HepG2 (cell line): ENCODE data around the gene KNG1. TPM values are rescaled to one million over a fixed set of nuclear protein-coding genes. Genes with fewer than 3 reads are reported as not detected.

Experiments used
- AGO1 ChIP-seq: fragments of 200-400 bp; formaldehyde crosslinking; IDR thresholded peaks from 2 replicates; pipeline ENCODE4 v1.6.1; 2017; ENCODE audit warnings: mild to moderate bottlenecking, low read depth, low read length, moderate library complexity; ENCODE audit not compliant: poor library complexity, severe bottlenecking
- FOXK1 ChIP-seq: sonication (generic); formaldehyde crosslinking; IDR thresholded peaks from 2 replicates; pipeline ENCODE4 v1.4.0; 2020; ENCODE audit warnings: low read depth, missing genetic modification reagents, borderline replicate concordance
- JARID2 ChIP-seq: sonication (generic); formaldehyde crosslinking; IDR thresholded peaks from 2 replicates; pipeline ENCODE4 v1.8.1; 2023; ENCODE audit warnings: missing genetic modification reagents, inconsistent platforms; ENCODE audit not compliant: insufficient replicate concordance
- MBD4 ChIP-seq: IDR thresholded peaks from 2 replicates; pipeline ENCODE4 v1.6.1; 2012; ENCODE audit warnings: low read length, inconsistent platforms, borderline replicate concordance
- MTF2 ChIP-seq: sonication (generic); formaldehyde crosslinking; IDR thresholded peaks from 2 replicates; pipeline ENCODE4 v1.5.0; 2020; ENCODE audit warnings: missing genetic modification reagents, borderline replicate concordance
- PTBP1 ChIP-seq: fragments of 200-400 bp; formaldehyde crosslinking; IDR thresholded peaks from 2 replicates; pipeline ENCODE4 v1.6.1; 2018; ENCODE audit warnings: low read length, low read depth; ENCODE audit not compliant: poor library complexity, severe bottlenecking
- RARA ChIP-seq: IDR thresholded peaks from 2 replicates; pipeline ENCODE4 v1.6.1; 2016; ENCODE audit warnings: missing genetic modification reagents, missing compliant biosample characterization
- SIN3B ChIP-seq: fragments of 150-350 bp; IDR thresholded peaks from 2 replicates; pipeline ENCODE4 v1.6.1; 2014; ENCODE audit warnings: low read length
- SOX13 ChIP-seq, 3 experiments: fragments of 450-650 bp in 1 of 3; sonication (generic) in 1 of 3; formaldehyde crosslinking in 1 of 3; IDR thresholded peaks in 2 of 3; conservative IDR thresholded peaks in 1 of 3; 2 replicates each; pipeline versions ENCODE4 v1.5.0 to v1.6.1; 2016 to 2020; ENCODE audit warnings: antibody characterized with exemption in 1 of 3, mild to moderate bottlenecking in 1 of 3, missing compliant biosample characterization in 1 of 3, missing genetic modification reagents in 1 of 3, moderate library complexity in 1 of 3
- SP2 ChIP-seq: sonication (generic); formaldehyde crosslinking; IDR thresholded peaks from 2 replicates; pipeline ENCODE4 v1.5.1; 2020; ENCODE audit warnings: mild to moderate bottlenecking, missing genetic modification reagents
- ZNF460 ChIP-seq: sonication (generic); formaldehyde crosslinking; IDR thresholded peaks from 2 replicates; pipeline ENCODE4 v1.5.1; 2020; ENCODE audit warnings: missing genetic modification reagents, mild to moderate bottlenecking, borderline replicate concordance
- ZNF557 ChIP-seq: sonication (generic); formaldehyde crosslinking; IDR thresholded peaks from 2 replicates; pipeline ENCODE4 v1.4.0; 2020; ENCODE audit warnings: missing genetic modification reagents
- ZNF7 ChIP-seq: IDR thresholded peaks from 2 replicates; pipeline ENCODE4 v1.6.1; 2016; ENCODE audit warnings: missing biosample characterization, missing genetic modification reagents
- ZNF772 ChIP-seq: sonication (generic); formaldehyde crosslinking; IDR thresholded peaks from 2 replicates; pipeline ENCODE4 v1.5.0; 2020; ENCODE audit warnings: mild to moderate bottlenecking, missing genetic modification reagents
- ZNF839 ChIP-seq: sonication (generic); formaldehyde crosslinking; IDR thresholded peaks from 2 replicates; pipeline ENCODE4 v1.4.0; 2020; ENCODE audit warnings: missing genetic modification reagents, mild to moderate bottlenecking, borderline replicate concordance
- polyA plus RNA-seq, 8 experiments: library from polyadenylated mRNA; depleted of rRNA in 3 of 8; stranded (reverse) in 7 of 8; unstranded in 1 of 8; fragments of >200 nt; fragmentation: Illumina TruSeq in 4 of 8; extraction: Trizol in 4 of 8; gene quantifications; 2 replicates each; pipeline versions ENCODE4 v1.2.1 to v1.2.3, GENCODE V29; 2011 to 2016; ENCODE audit warnings: low read depth in 4 of 8, missing spikeins in 1 of 8, mixed read lengths in 1 of 8; ENCODE audit not compliant: insufficient read depth in 1 of 8
- total RNA-seq, 5 experiments: library from RNA; depleted of rRNA; stranded (reverse); fragments of >200 nt; fragmentation: Illumina TruSeq; extraction: Trizol; gene quantifications; 2 replicates each; pipeline ENCODE4 v1.2.3, GENCODE V29; 2016; ENCODE audit warnings: low read depth in 1 of 5
- TF ChIP-seq, protein P1 (sequence below): sonication (generic); formaldehyde crosslinking; IDR thresholded peaks from 2 replicates; pipeline ENCODE4 v1.5.1; 2020; ENCODE audit warnings: mild to moderate bottlenecking, moderate library complexity, missing genetic modification reagents
- TF ChIP-seq, protein P2 (sequence below): sonication (generic); formaldehyde crosslinking; IDR thresholded peaks from 2 replicates; pipeline ENCODE4 v1.8.0; 2022; ENCODE audit warnings: missing genetic modification reagents, mild to moderate bottlenecking, moderate library complexity, borderline replicate concordance
- TF ChIP-seq, protein P3 (sequence below): sonication (generic); formaldehyde crosslinking; conservative IDR thresholded peaks from 2 replicates; pipeline ENCODE4 v1.4.0; 2020; ENCODE audit warnings: missing genetic modification reagents
- TF ChIP-seq, protein P4 (sequence below): sonication (generic); formaldehyde crosslinking; IDR thresholded peaks from 2 replicates; pipeline ENCODE4 v1.4.0; 2020; ENCODE audit warnings: missing genetic modification reagents
- TF ChIP-seq, protein P5 (sequence below): sonication (generic); formaldehyde crosslinking; IDR thresholded peaks from 2 replicates; pipeline ENCODE4 v1.4.0; 2020; ENCODE audit warnings: mild to moderate bottlenecking, missing genetic modification reagents

The KNG1 gene
- total and polyA plus RNA-seq, 2 of the 13 experiments (the other 11 are each of a cell fraction or from before 2014, with no cell fraction given), result 6.5 to 7.0 TPM

DNA sequence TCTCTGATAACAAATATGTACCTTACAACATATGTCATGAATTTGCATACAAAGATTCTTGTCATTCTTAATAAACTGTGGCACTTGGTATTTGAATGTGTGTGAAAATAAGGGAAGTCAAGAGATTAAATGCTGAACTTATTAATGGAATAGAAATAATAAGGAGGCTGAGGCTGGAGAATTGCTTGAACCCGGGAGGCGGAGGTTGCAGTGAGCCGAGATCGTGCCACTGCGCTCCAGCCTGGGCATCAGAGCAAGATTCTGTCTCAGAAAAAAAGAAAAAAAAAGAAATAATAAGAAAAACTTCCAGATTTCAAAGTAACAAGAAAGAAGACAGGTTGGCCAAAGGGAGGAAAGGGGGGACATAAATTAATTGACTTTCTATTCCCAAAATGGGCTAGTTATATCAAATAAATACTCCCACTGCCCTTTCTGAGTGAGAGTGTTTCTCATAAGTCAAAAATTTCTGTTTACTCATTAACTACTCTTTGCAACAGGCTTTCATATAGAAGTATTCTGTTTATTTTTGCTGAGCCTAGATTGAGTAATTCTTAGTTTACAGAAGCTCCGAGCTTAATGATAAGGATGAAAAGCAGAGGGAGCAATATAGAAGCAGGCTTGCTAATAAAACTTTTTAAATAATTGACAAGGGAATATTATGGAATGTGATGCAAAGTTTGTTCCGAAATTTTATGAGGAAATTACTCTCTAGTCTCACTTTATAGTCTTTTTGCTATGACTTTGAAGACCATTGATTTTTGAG is 25.6 kb downstream of the KNG1 start (continued):
- TF ChIP-seq FOXK1 (CRISPR knock-in tag) (peak; percentile 46; the same call in 1 of the 2 replicates), AGO1 (no peak), SP2 (CRISPR knock-in tag) (no peak), ZNF557 (CRISPR knock-in tag) (no peak), MBD4 (0 out of 2 replicates have a peak, but pooled peaks have one; percentile 80), PTBP1 (no peak), SIN3B (no peak), JARID2 (CRISPR knock-in tag) (no peak), RARA (CRISPR knock-in tag) (peak; percentile 62), MTF2 (no peak), ZNF839 (CRISPR knock-in tag) (no peak), ZNF772 (CRISPR knock-in tag) (no peak), ZNF7 (no peak), ZNF460 (CRISPR knock-in tag) (no peak), SOX13 (IDR thresholded peaks at IDR 0.05) (no peak), SOX13 (CRISPR knock-in tag; conservative IDR thresholded peaks at IDR 0.05 in 1 of 2, IDR thresholded peaks at IDR 0.05 in 1 of 2) (peak in 1 of 2 experiments; percentile 62; a peak in 1 of 4 replicates)
- TF ChIP-seq, protein P1, sequence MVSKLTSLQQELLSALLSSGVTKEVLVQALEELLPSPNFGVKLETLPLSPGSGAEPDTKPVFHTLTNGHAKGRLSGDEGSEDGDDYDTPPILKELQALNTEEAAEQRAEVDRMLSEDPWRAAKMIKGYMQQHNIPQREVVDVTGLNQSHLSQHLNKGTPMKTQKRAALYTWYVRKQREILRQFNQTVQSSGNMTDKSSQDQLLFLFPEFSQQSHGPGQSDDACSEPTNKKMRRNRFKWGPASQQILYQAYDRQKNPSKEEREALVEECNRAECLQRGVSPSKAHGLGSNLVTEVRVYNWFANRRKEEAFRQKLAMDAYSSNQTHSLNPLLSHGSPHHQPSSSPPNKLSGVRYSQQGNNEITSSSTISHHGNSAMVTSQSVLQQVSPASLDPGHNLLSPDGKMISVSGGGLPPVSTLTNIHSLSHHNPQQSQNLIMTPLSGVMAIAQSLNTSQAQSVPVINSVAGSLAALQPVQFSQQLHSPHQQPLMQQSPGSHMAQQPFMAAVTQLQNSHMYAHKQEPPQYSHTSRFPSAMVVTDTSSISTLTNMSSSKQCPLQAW (CRISPR knock-in tag), result no peak
- TF ChIP-seq, protein P2, sequence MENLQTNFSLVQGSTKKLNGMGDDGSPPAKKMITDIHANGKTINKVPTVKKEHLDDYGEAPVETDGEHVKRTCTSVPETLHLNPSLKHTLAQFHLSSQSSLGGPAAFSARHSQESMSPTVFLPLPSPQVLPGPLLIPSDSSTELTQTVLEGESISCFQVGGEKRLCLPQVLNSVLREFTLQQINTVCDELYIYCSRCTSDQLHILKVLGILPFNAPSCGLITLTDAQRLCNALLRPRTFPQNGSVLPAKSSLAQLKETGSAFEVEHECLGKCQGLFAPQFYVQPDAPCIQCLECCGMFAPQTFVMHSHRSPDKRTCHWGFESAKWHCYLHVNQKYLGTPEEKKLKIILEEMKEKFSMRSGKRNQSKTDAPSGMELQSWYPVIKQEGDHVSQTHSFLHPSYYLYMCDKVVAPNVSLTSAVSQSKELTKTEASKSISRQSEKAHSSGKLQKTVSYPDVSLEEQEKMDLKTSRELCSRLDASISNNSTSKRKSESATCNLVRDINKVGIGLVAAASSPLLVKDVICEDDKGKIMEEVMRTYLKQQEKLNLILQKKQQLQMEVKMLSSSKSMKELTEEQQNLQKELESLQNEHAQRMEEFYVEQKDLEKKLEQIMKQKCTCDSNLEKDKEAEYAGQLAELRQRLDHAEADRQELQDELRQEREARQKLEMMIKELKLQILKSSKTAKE (CRISPR knock-in tag), result no peak
- TF ChIP-seq, protein P3, sequence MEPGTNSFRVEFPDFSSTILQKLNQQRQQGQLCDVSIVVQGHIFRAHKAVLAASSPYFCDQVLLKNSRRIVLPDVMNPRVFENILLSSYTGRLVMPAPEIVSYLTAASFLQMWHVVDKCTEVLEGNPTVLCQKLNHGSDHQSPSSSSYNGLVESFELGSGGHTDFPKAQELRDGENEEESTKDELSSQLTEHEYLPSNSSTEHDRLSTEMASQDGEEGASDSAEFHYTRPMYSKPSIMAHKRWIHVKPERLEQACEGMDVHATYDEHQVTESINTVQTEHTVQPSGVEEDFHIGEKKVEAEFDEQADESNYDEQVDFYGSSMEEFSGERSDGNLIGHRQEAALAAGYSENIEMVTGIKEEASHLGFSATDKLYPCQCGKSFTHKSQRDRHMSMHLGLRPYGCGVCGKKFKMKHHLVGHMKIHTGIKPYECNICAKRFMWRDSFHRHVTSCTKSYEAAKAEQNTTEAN (CRISPR knock-in tag), result 0 out of 2 replicates have a peak, but pooled peaks have one; percentile 28
- TF ChIP-seq, protein P4, sequence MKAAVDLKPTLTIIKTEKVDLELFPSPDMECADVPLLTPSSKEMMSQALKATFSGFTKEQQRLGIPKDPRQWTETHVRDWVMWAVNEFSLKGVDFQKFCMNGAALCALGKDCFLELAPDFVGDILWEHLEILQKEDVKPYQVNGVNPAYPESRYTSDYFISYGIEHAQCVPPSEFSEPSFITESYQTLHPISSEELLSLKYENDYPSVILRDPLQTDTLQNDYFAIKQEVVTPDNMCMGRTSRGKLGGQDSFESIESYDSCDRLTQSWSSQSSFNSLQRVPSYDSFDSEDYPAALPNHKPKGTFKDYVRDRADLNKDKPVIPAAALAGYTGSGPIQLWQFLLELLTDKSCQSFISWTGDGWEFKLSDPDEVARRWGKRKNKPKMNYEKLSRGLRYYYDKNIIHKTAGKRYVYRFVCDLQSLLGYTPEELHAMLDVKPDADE, result no peak
- TF ChIP-seq, protein P5, sequence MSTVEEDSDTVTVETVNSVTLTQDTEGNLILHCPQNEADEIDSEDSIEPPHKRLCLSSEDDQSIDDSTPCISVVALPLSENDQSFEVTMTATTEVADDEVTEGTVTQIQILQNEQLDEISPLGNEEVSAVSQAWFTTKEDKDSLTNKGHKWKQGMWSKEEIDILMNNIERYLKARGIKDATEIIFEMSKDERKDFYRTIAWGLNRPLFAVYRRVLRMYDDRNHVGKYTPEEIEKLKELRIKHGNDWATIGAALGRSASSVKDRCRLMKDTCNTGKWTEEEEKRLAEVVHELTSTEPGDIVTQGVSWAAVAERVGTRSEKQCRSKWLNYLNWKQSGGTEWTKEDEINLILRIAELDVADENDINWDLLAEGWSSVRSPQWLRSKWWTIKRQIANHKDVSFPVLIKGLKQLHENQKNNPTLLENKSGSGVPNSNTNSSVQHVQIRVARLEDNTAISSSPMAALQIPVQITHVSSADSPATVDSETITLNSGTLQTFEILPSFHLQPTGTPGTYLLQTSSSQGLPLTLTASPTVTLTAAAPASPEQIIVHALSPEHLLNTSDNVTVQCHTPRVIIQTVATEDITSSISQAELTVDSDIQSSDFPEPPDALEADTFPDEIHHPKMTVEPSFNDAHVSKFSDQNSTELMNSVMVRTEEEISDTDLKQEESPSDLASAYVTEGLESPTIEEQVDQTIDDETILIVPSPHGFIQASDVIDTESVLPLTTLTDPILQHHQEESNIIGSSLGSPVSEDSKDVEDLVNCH, result no peak
